Activated CD4-positive, alpha-beta T cell treated with anti-CD3 and anti-CD28 coated beads, Interleukin-2, Interleukin-4, amounts not matched to agents 100 ng/mL and 50 ng/mL, durations not matched to agents 16 hours and 8 hours (primary cell): ENCODE results near the gene TRMT10C.
A peak's percentile ranks its signal among the peaks of the same experiment; 100 is the strongest.
"Not testable (repeated sequence)": the region's sequence is repeated elsewhere in the genome, so short reads cannot be mapped to it uniquely, and the experiment has no call there.

ENCODE experiments used
- DNase-seq: peaks from one replicate; pipeline ENCODE4 v3.0.0-alpha.2; 2020; ENCODE audit warnings: low spot score

Gene TRMT10C

DNA sequence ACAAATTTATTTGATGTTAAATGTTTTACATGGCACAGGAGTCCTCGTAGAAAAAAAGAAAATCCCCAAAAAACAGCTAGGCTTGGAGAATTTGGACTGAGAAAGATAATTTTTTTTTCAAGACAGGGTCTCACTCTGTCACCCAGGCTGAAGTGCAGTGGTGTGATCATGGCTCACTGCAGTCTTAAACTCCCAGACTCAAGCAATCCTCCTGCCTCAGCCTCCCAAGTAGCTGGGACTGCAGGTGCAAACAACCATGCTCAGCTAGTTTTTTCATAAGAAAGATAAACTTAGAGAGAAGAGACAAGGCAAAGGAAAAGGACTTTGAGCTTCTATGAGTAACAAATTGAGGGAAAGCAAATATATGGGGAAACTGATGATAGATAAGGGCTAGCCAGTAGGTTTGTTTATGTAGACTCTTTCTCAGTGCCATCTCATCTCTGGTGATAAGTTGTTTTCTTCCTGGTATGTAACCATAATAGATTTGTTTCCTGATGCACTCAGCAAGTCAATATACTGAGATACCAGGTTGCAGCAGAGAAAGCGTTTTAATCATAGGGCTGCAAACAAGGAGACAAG lies 13.1 kb upstream of the TRMT10C start:
- no peak for DNase-seq

DNA sequence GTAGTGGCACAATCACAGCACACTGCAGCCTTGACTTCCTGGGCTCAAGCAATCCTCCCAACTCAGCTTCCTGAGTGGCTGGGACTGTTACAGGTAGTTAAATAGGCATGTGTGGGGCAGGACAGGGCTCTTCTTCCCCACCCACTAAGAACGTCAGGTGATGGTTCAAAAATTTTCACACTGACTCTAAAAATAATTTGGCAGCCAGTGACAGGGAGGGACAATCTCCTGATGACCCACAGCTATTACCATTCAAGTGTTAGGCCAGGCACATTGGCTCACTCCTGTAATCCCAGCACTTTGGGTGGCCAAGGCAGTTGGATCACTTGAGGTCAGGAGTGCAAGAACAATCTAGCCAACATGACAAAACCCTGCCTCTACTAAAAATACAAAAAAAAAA lies 12.2 kb upstream of the TRMT10C start:
- DNase-seq, result no peak

DNA sequence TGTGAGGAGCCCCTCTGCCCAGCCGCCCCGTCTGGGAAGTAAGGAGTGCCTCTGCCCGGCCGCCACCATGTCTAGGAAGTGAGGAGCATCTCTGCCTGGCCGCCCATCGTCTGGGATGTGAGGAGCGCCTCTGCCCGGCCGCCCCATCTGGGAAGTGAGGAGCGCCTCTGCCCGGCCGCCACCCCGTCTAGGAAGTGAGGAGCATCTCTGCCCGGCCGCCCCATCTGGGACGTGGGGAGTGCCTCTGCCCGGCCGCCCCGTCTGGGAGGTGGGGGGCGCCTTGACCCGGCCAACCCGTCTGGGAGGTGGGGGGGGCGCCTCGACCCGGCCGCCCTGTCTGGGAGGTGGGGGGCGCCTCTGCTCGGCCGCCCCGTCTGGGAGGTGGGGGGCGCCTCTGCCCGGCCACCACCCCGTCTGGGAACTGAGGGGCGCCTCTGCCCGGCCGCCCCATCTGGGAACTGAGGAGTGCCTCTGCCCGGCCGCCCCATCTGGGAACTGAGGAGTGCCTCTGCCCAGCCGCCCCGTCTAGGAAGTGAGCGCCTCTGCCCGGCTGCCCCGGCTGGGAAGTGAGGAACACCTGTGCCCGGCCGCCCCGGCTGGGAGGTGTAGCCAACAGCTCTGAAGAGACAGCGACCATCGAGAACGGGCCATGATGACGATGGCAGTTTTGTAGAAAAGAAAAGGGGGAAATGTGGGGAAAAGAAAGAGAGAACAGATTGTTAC lies 10.1 kb upstream of the TRMT10C start:
- not testable (repeated sequence) for DNase-seq

DNA sequence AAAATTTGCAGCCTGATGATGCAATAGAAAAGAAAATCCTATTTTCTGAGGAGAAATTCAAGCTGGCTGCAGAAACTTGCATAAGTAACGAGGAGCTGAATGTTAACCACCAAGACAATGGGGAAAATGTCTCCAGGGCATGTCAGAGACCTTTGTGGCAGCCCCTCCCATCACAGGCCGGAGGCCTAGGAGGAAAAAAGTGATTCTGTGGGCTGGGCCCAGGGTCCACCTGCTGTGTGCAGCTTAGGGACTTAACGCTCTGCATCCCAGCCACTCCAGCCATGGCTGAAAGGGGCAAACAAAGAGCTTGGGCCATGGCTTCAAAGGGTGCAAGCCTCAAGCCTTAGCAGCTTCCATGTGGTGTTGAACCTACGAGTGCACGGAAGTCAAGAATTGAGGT lies 8.3 kb upstream of the TRMT10C start:
- not testable (repeated sequence) for DNase-seq

DNA sequence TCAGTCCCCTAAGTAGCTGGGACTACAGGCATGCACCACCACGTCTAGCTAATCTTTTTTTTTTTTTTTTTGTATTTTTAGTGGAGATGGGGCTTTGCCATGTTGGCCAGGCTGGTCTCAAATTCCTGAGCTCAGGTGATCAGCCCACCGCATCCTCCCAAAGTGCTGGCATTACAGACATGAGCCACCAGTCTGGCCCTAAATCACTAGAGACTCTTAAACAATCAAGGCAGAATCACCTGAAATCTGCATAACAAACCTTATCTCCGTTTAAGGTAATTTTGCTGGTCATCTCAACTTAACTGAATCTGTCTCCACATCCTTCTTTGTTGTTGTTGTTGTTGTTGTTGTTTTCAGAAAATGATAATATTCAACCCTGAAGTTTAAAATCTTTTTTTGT lies 5.6 kb upstream of the TRMT10C start:
- DNase-seq, result no peak

DNA sequence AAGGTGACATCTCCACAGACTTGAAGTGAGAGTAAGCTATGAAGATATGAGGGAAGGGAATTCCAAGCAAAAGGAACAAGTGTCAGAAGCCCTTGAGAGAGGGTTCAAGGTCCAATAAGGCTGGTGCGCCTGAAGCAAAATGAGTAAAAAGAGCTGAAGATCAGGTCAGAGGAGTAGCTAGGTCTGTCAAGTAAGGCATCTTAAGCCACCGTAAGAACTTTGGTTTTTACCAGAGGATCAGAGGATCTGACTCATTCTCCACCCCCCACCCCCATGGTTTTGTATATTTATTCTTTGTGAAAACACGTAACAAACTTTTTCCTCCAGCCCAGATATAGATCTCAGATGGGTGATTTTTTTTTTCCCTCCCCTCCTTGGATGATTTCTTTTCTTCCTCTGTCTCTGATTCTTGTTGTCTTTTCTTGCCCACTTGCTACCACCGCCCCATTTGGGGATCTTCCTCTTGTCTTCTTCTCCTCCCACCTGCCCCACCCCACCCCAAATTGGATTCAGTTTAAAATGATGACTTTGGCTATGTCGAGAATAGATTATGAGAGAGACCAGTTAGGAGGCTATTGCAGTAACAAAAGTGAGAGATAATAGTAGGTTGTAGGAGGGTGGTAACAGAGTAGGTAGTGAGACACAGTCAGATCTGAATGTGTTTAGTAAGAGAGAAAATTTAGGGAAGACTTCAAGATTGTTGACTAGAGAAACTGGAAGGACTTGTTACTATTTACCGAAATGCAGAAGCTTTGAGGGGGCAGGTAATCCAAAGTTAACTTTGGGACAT lies 6.1 kb downstream of the TRMT10C start:
- peak; percentile 36 for DNase-seq

DNA sequence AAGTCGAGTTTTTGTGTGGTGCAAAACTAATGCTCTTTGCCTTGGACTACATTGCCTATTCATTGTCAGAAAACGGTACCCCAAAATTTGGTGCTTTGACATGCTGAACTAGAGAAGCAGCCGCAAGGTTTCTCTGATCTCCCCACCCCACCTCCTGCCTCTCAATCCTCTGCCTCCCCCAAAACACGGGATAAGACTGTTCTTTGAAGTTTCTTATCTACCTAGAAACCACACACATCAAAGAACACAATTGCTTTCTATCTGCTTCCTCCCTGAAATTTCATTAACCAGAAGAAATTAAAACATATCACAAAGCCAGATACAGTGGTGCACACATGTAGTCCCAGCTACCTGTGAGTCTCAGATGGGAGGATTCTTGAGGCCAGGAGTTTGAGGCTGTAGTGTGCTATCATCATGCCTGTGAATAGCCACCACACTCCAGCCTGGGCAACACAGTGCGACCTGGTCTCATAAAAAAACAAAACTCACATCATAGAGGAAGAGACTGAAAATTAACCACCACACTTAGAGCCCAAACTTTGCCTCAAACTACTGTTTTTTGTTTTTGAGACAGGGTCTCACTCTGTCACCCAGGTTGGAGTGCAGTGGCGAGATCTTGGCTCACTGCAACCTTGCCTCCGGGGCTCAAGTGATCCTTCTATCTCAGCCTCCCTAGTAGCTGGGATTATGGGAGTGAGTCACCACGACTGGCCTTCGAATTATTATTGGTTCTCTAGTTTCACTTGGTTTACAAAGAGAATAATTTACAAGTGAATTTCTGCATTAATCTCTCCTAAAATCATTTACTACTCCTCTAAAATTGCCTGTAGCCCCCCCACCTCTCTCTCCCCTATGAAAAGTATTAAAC lies 9.6 kb downstream of the TRMT10C start:
- no peak for DNase-seq

DNA sequence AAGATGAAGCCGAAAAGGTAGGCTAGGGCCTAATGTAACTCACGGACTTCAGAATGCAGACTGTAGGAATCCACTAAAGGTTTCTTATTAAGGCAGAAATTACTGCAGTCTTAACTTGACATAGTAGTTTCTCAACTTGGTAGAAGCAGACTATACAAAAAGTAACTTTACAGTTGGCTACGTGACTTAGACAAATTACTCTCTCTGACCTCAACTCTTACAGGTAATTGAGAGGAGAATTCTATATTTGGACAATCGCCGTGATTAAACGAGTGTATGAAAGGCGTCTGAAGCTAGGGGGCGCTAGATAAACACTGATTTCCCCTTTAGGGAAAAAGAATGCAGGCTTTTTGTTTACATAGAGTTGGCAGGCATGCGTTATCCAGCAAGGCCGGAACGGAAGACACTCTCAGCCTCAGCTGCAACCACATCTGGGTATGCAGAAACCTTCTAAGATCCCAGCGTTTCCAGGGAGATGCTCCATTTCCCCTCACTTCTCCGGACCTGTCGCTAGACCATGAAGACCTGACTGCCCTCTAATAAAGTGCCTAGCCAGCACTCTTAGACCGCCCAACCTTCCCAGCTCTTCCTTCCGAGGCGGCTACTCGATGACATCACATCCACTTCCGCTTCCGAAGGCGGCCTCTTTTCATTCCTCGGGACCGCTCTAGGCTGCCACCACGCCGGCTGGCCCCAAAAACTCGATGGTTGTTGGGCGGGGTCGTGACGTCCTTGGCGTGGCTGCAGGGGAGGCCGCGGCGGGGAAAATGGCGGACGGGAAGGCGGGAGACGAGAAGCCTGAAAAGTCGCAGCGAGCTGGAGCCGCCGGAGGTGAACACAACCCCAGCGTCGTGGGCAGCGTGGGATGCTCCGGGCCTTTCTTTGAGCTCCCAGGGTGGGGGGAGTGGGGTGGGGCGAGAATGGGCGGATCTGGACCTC lies 12.1 kb downstream of the TRMT10C start, which contains the start of gene PCNP:
TSS of gene PCNP (plus strand) at position 732 of the 939 bp plus-strand sequence. CDS start at position 768, 36 bp downstream.
- peak; percentile 99 for DNase-seq

DNA sequence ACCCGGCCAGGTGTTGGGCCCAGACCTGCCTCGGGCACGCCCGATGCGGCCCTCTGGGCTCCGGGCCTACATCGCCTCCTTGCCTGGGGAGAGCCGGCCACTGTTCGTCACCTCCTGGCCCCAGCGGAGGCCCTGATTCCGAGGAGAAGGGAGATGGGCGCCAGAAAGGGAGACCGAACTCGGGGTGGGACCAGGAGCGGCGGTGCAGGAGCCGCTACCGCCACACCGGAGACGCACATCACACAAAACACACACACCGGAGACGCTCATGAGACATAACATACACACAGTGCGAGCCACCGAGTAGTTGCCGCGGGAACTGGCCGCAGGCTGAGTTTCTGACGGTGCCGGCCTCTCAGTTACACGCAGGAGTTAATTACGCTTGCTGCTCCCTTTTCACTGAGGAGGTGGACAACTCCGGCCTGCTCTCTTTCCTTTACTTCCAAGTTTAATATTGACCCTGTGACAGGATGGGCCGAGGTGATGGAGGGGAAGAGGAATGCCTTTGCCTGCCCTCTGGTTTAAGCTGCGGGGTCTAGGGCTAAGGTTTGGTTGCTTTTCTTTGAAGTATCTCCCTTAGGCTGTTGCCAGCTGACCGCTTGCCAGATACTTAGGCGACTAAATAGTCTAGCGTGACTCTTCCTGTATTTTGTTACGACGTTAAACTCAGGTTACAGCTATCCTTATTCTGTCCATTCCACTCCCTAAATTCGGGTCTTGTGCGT lies 12.9 kb downstream of the TRMT10C start:
- DNase-seq, result peak; percentile 53

DNA sequence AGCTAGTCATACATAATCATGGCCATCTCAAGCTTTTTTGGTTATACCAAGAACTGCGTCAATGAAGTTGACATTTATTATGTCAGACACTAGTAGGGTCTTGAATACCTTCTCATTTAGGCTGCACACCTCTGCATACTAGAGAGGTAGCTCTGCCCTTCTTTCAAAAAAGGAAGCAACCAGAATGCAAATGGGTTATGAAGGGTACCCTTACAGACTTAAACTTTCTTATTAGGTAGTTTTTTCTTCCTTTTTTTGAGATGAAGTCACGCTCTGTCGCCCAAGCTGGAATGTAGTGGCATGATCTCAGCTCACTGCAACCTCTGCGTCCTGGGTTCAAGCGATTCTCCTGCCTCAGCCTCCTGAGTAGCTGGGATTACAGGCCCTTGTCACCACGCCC lies 15.6 kb downstream of the TRMT10C start:
- no peak for DNase-seq

DNA sequence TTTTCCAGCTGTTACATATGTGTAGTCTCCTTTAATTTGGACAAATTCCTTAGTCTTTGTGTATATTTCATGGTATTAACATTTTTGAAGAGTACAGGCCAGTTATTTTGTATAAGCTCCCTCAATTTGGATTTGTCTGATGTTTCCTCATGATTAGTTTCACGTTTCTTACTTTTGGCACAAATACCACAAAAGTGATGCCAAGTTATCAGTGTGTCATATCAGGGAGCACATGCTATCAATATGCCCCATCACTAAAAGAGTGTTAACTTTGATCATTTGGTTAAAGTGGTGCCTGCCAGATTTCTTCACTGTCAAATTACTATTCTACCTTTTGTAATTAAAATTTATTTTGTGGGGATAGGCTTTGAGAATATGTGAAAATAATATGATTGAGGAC lies 26.9 kb downstream of the TRMT10C start:
- no peak for DNase-seq

DNA sequence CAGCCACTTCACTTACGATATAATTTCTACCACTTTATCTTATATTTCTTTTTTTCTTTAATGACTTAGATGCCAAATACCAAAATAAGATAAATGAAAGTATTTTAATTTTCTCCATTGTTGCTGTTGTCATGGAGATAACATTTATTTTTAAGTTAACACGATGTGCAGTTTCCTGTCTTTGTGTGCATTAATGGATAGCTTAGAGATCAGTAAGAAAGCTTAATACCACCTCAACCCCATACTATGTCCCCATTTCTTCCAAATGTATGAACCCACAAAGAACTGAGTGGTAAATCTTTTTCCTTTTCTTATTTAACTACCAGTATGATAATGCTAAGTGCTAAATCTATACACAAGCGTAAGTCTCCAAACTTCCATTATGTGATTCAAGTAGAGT lies 29.4 kb downstream of the TRMT10C start:
- no peak for DNase-seq

DNA sequence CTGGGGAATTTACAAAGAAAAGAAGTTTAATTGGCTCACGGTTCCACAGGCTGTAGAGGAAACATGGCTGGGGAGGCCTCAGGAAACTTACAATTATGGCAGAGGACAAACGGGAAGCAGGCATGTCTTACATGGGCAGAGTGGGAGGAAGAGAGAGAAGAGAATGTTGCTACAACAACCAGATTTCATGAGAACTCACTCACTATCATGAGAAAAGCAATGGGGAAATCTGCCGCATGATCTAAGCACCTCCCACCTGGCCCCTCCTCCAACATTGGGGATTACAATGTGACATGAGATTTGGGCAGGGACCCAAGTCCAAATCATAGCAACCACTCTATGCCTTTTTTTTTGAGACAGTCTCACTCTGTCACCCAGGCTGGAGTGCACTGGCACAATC lies 41.1 kb downstream of the TRMT10C start:
- DNase-seq, result no peak

DNA sequence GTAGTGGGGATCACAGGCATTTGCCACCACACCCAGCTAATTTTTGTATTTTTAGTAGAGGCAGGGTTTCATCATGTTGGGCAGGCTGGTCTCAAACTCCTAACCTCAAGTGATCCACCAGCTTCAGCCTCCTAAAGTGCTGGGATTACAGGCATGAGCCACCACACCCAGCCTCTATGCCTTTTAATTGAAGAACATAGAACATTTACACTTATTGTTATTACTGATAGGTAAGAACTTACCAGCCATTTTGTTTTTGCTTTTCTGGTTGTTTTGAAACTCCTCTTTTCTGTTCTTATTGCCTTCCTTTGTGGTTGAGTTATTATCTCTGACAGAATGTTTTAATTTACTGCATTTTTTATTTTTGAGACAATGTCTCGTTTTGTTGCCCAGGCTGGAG lies 41.5 kb downstream of the TRMT10C start:
- no peak for DNase-seq

DNA sequence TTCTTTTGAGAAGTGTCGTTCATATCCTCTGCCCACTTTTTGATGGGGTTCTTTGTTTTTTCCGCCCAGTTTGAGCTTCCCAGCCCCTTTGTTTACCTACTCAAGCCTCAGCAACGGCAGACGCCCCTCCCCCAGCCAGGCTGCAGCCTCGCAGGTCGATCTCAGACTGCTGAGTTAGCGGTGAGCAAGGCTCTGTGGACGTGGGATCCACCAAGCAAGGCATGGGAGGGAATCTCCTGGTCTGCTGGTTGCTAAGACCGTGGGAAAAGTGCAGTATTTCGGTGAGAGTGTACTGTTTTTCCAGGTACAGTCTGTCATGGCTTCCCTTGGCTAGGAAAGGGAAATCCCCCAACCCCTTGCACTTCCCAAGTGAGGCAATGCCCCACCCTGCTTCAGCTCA lies 43.7 kb downstream of the TRMT10C start:
- DNase-seq, result not testable (repeated sequence)

DNA sequence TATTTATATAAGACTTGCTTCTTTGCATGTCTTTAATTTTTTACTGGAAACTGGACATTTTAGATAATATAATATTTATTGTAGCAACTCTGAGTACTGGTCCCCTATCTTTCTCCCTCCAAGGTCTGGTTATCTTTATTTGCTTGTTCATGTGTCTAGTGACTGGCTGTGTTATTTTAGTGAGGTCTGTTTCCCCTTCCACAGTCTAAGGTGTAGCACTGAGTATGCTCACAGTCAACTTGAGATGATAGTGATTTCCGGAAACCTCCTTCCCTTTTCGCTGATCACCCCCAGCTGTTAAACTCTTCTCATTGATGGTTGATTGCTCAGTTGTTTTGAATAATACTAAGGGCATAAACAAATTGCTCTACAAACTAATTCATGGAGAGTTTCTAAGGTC lies 49.4 kb downstream of the TRMT10C start:
- DNase-seq, result no peak

DNA sequence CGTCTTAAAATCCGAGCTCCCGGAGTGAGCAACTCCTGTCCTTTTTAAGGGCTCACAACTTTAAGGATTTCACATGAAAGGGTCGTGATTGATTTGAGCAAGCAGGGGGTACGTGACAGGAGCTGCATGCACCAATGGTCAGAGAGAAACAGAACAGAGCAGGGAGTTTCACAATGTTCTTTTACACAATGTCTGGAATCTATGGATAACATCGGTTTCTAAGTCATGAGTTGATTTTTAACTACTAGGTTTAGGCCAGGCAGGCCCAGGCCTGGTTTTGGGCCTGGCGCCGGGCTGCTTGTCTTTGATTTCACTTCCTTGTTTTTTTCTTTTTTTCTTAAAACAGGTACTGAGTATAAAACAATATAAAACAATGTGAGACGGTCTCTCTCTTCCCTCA lies 51.3 kb downstream of the TRMT10C start:
- not testable (repeated sequence) for DNase-seq

DNA sequence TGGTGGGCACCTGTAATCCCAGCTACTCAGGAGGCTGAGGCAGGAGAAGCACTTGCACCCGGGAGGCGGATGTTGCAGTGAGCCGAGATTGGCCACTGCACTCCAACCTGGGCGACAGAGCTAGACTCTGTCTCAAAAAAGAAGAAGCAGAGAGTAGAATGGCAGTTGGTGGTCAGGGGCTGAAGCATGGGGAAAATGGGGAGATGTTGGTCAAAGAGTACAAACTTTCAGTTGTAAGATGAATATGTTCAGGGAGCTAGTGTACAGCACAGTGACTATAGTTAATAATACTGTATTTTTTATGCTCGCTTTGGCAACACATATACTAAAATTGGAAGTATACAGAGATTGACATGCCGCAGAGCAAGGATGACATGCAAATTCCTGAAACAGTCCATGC lies 53.9 kb downstream of the TRMT10C start:
- no peak for DNase-seq
